OCI-LY1 (cell line): ENCODE data around the gene PHF14.

ENCODE experiments used
- CTCF ChIP-seq: fragments of 200-600 bp; sonication (generic), shearing (Covaris generic); IDR thresholded peaks from 2 replicates; pipeline ENCODE4 v1.5.1; 2017; ENCODE audit warnings: mild to moderate bottlenecking, antibody characterized with exemption, low read length, moderate library complexity, mixed read lengths
- EZH2 ChIP-seq: fragments of 200-600 bp; sonication (generic), shearing (Covaris generic); IDR thresholded peaks from 2 replicates; pipeline ENCODE4 v1.8.0; 2017; ENCODE audit warnings: borderline replicate concordance, mixed run types, mild to moderate bottlenecking, antibody characterized with exemption, low read length, moderate library complexity, mixed read lengths

GRCh38 chr7:11130012-11130411, 156.3 kb downstream of the PHF14 start:
- TF ChIP-seq CTCF, result no peak
- TF ChIP-seq EZH2, result no peak
